HUES64 (cell line): ENCODE measurements around the gene INAVA.
"Not testable (repeated sequence)": the region's sequence is repeated elsewhere in the genome, so short reads cannot be mapped to it uniquely, and the experiment has no call there.

Source experiments
- H3K27ac ChIP-seq: 2 replicates; pipeline ENCODE4 v1.7.0; 2013; ENCODE audit warnings: low read depth, low read length, inconsistent platforms
- H3K27me3 ChIP-seq: 2 replicates; pipeline ENCODE4 v1.6.1; 2013; ENCODE audit warnings: mild to moderate bottlenecking, low read length; ENCODE audit not compliant: insufficient read depth
- H3K36me3 ChIP-seq: 2 replicates; pipeline ENCODE4 v1.6.1; 2013; ENCODE audit warnings: mild to moderate bottlenecking, low read length; ENCODE audit not compliant: insufficient read depth
- H3K4me1 ChIP-seq: 2 replicates; pipeline ENCODE4 v1.6.1; 2013; ENCODE audit warnings: mild to moderate bottlenecking, low read length, moderate library complexity; ENCODE audit not compliant: insufficient read depth
- H3K4me3 ChIP-seq: 2 replicates; pipeline ENCODE4 v1.5.1; 2013; ENCODE audit warnings: mild to moderate bottlenecking, low read length, moderate library complexity
- H3K9ac ChIP-seq: 2 replicates; pipeline ENCODE4 v1.6.1; 2013; ENCODE audit warnings: mild to moderate bottlenecking, low read depth, low read length
- H3K9me3 ChIP-seq: 2 replicates; pipeline ENCODE4 v1.6.1; 2013; ENCODE audit warnings: low read depth, low read length; ENCODE audit not compliant: insufficient read depth
- WGBS: fragments of 150-250, 120-280 bp; methylation state at CpG from one replicate; pipeline ENCODE4 v1.1.7; 2013; ENCODE audit warnings: missing lambda C conversion rate; 5-methylcytosine and 5-hydroxymethylcytosine counted together

The INAVA gene

GRCh38 chr1:200908191-200908868, 13.6 kb downstream of the INAVA start:
- no peak overlapping the region for H3K27ac ChIP-seq
- peaks cover 87% of the 10 kb centered on the region for H3K36me3 ChIP-seq

DNA sequence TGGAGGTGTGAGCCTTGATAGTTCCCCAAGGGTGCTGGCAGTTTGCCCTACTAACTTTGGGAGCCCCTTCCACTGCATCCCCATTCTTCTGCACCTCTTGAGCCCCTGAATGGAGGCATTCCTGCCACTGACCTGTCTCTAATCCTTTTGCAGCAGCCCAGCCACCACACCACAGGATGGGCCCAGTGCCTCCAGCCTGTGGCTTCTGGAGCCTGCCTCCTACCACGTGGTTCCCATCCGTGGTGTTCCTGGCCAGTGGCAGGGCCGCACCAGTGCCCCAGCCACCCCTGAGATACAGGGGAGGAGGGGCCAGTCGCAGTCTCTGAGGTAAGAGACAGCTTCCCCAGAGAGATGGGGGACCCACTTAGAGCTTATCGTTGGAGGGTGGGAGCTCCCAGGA, 14.4 kb downstream of the INAVA start:
- no peaks in the 10 kb centered on the region for H3K27me3 ChIP-seq
- no peak overlapping the region for H3K27ac ChIP-seq
- WGBS: 96% methylated on average over 5 of the region's 5 CpGs
- H3K36me3 ChIP-seq: peaks cover 85% of the 10 kb centered on the region
- H3K4me1 ChIP-seq: no peaks in the 10 kb centered on the region
- H3K4me3 ChIP-seq: no peak overlapping the region
- H3K9ac ChIP-seq: no peak overlapping the region
- H3K9me3 ChIP-seq: no peaks in the 10 kb centered on the region

More at GRCh38 chr1:200908191-200908868, 13.6 kb downstream of the INAVA start:
- Histone ChIP-seq H3K27me3 (no peaks in the 10 kb centered on the region), H3K9me3 (no peaks in the 10 kb centered on the region), H3K4me3 (no peak overlapping the region), H3K4me1 (no peaks in the 10 kb centered on the region), H3K9ac (no peak overlapping the region)
- WGBS: 95% methylated on average over 6 of the region's 6 CpGs

GRCh38 chr1:200909757-200910239, 15.1 kb downstream of the INAVA start:
- H3K27ac ChIP-seq: no peak overlapping the region
- no peaks in the 10 kb centered on the region for H3K27me3 ChIP-seq
- H3K9ac ChIP-seq: no peak overlapping the region
- peaks cover 81% of the 10 kb centered on the region for H3K36me3 ChIP-seq
- H3K9me3 ChIP-seq: no peaks in the 10 kb centered on the region
- no peaks in the 10 kb centered on the region for H3K4me1 ChIP-seq
- 95% methylated on average over 3 of the region's 4 CpGs for WGBS
- H3K4me3 ChIP-seq: no peak overlapping the region

- H3K4me3 ChIP-seq: no peak overlapping the region
- no peak overlapping the region for H3K9ac ChIP-seq
- no peaks in the 10 kb centered on the region for H3K9me3 ChIP-seq
- no peaks in the 10 kb centered on the region for H3K27me3 ChIP-seq
- no peaks in the 10 kb centered on the region for H3K4me1 ChIP-seq
- no peak overlapping the region for H3K27ac ChIP-seq
- peaks cover 70% of the 10 kb centered on the region for H3K36me3 ChIP-seq
- WGBS: 96% methylated on average over 22 of the region's 24 CpGs
Measured at GRCh38 chr1:200911361-200911760, 16.7 kb downstream of the INAVA start.

GRCh38 chr1:200911936-200912335, 17.2 kb downstream of the INAVA start:
- peaks cover 65% of the 10 kb centered on the region for H3K36me3 ChIP-seq

DNA sequence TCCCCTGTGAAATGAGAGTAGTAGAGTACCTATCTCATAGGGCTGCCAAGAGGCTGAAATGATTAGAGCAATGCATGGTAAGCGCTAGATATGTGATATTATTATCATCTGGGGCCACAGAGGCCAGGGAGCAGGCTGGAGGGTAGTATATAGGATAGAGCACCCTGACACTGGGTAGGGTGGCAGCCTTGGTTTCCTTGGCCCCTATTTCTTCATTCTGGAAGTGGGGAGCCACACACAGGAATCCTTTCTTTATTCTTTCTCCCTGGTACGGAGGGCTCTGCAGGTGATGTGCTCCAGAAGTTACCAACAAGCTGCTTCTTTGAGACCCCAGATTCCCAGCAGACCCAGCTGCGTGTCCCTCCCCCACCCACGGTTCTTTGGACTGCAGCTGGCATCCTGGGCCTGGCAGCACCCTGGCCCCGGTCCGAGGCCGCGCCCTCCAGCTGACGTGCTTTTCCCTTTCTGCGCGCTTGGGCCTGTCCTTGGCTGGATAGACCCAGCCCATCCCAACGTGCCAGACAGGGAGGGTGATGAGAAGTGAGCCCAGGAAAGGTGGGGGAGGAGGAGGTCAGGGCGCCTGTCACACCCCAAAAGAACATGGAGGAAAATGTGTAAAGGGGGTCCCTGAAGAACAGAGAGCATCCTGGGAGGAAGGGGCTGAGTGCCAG, 18.2 kb downstream of the INAVA start:
- H3K9ac ChIP-seq: no peak overlapping the region
- H3K4me1 ChIP-seq: no peaks in the 10 kb centered on the region
- no peaks in the 10 kb centered on the region for H3K9me3 ChIP-seq
- WGBS: 89% methylated on average over 13 of the region's 13 CpGs
- H3K27ac ChIP-seq: no peak overlapping the region
- H3K36me3 ChIP-seq: peaks cover 56% of the 10 kb centered on the region
- H3K4me3 ChIP-seq: no peak overlapping the region
- H3K27me3 ChIP-seq: no peaks in the 10 kb centered on the region

More at GRCh38 chr1:200911936-200912335, 17.2 kb downstream of the INAVA start:
- H3K27me3 ChIP-seq, H3K4me1 ChIP-seq, H3K4me3 ChIP-seq, H3K9me3 ChIP-seq, H3K9ac ChIP-seq, H3K27ac ChIP-seq: not testable (repeated sequence)
- WGBS: 96% methylated on average over 10 of the region's 21 CpGs

DNA sequence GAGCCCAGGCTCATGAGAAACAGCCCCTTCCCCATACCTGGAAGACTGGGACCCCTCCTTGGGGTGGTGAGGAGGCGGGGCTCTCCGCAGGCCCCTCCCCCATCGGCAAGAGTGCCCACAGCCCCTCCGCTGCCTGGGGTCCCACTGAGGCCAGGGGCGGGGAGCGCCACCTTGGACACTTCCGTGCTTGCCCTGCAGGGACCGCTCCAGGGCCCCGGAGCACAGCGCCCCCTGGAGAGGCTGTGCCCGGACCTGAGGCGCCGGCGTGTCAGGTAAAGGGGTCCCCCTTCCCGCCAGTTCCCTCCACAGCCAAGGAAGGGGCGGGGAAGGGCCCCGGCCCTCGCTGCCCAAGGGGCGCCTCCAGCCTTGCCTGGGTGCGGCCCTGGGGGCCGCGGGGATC, 21.5 kb downstream of the INAVA start:
- Histone ChIP-seq H3K4me3 (no peak overlapping the region), H3K9ac (no peak overlapping the region; the same call in 1 of the 2 replicates), H3K36me3 (peaks cover 23% of the 10 kb centered on the region), H3K9me3 (no peaks in the 10 kb centered on the region), H3K4me1 (no peaks in the 10 kb centered on the region), H3K27ac (no peak overlapping the region), H3K27me3 (no peaks in the 10 kb centered on the region)
- WGBS: 86% methylated on average over 22 of the region's 22 CpGs

DNA sequence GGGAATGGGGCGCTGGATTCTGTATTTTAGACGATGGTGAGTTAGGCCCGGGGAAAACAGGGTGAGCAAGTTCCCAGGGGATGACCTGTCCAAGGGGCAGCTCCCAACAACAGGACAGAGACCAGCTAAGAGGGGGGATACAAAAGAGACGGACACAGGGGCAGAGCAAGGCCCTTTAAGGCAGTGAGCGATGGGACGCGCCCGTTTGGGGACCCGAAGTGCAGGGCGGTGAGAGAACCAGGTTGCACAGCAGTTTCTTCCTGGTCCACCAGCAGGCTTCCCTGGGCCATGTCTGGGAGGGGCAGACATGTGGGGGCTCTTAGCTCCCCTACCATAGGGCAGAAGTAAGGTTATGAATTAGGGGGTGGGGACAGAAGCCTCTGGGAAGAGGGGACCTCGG, 22.0 kb downstream of the INAVA start:
- peak overlapping the region; percentile 6; the same call in 1 of the 2 replicates for H3K27ac ChIP-seq
- no peaks in the 10 kb centered on the region for H3K27me3 ChIP-seq
- no peak overlapping the region for H3K9ac ChIP-seq
- no peak overlapping the region for H3K4me3 ChIP-seq
- no peaks in the 10 kb centered on the region for H3K9me3 ChIP-seq
- peaks cover 19% of the 10 kb centered on the region for H3K36me3 ChIP-seq
- WGBS: 90% methylated on average over 11 of the region's 11 CpGs
- H3K4me1 ChIP-seq: no peaks in the 10 kb centered on the region

- no peak overlapping the region for H3K9ac ChIP-seq
- H3K4me3 ChIP-seq: no peak overlapping the region
- H3K9me3 ChIP-seq: no peaks in the 10 kb centered on the region
- H3K27me3 ChIP-seq: no peaks in the 10 kb centered on the region
- no peaks in the 10 kb centered on the region for H3K4me1 ChIP-seq
- H3K27ac ChIP-seq: peak overlapping the region; percentile 6; the same call in 1 of the 2 replicates
- 92% methylated on average over 6 of the region's 7 CpGs for WGBS
- peaks cover 14% of the 10 kb centered on the region for H3K36me3 ChIP-seq
Measured at GRCh38 chr1:200917291-200917817, 22.7 kb downstream of the INAVA start.

- Histone ChIP-seq H3K9me3 (no peaks in the 10 kb centered on the region), H3K36me3 (peaks cover 7% of the 10 kb centered on the region), H3K9ac (no peak overlapping the region), H3K4me1 (no peaks in the 10 kb centered on the region), H3K27ac (no peak overlapping the region), H3K4me3 (no peak overlapping the region), H3K27me3 (no peaks in the 10 kb centered on the region)
- WGBS: 87% methylated on average over 3 of the region's 3 CpGs
Measured at GRCh38 chr1:200918006-200918405, 23.3 kb downstream of the INAVA start.

DNA sequence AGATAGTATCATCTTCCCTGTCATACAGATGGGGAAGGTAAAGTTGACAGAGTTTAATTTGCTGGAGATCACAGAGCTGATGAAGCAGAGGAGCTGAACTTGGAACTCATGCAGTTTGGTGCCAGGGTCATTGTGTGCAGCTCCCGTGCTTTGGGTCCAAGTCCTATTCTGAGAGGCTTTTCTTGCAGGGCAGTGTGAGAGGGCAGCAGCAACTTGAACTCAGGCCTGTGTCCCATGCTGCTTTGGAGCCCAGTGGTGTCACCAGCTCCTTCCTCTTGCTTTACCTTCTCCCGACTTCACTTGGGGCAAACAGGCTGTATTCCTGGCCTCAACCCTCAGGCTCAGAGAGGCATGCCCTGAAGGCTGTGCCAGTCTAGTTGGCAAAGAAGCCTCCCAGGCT, 24.7 kb downstream of the INAVA start:
- Histone ChIP-seq H3K9me3 (no peaks in the 10 kb centered on the region), H3K27ac (no peak overlapping the region), H3K4me1 (no peaks in the 10 kb centered on the region), H3K4me3 (no peak overlapping the region), H3K9ac (no peak overlapping the region), H3K36me3 (no peaks in the 10 kb centered on the region), H3K27me3 (no peaks in the 10 kb centered on the region)
- 89% methylated on average over 2 of the region's 2 CpGs for WGBS
